A549 treated with CORT108297 at 1 μM for 4 hours (cell line): ENCODE measurements around the gene ZFYVE26. TPM values are rescaled to one million over a fixed set of nuclear protein-coding genes. Genes with fewer than 3 reads are reported as not detected.

Experiments
- total RNA-seq: library from RNA; stranded (reverse); fragments of 200-300 nt; extraction: Qiagen RNA extraction; gene quantifications from 5 replicates; pipeline ENCODE4 v1.2.3, GENCODE V29; 2022

The ZFYVE26 gene
- 5.4 to 6.3 TPM (median 5.7 TPM) in 5 replicates for total RNA-seq

DNA sequence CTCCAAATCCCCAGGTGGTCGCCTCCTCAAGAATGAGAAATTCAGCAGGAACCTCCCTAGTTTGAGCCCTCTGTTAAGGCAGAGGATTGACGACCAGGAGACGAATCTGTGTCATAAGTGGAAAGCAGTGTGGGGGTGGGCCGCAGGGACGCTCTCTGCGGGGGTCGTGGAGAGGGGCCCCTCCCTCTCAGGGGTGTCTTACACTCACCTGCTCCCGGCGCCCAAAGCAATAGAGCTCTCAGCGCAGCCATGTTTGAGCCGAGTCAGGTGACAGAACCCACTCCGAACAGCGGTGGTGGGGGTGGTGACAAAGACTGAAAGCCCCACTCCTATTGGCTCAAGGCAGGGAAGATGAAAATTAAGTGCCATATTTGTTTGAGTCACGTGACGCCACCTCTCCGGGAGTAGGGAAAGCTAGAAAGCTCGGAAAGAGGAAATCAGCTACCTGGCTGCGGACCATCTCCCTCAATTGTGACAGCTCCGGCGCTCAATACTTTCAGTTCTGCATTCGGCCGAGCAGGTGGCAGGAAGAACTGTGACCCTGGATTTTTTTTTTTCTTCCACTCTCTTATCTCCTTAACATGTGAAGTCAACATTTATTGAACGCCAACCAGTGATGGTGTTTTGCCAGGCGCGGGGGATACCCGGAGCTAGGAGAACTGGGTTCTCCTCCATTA is at the start of gene ZFYVE26:
Gene ZFYVE26 (minus strand): TSS at position 265 of the 677 bp plus-strand sequence. CDS start 627 bp downstream, outside the sequence.

DNA sequence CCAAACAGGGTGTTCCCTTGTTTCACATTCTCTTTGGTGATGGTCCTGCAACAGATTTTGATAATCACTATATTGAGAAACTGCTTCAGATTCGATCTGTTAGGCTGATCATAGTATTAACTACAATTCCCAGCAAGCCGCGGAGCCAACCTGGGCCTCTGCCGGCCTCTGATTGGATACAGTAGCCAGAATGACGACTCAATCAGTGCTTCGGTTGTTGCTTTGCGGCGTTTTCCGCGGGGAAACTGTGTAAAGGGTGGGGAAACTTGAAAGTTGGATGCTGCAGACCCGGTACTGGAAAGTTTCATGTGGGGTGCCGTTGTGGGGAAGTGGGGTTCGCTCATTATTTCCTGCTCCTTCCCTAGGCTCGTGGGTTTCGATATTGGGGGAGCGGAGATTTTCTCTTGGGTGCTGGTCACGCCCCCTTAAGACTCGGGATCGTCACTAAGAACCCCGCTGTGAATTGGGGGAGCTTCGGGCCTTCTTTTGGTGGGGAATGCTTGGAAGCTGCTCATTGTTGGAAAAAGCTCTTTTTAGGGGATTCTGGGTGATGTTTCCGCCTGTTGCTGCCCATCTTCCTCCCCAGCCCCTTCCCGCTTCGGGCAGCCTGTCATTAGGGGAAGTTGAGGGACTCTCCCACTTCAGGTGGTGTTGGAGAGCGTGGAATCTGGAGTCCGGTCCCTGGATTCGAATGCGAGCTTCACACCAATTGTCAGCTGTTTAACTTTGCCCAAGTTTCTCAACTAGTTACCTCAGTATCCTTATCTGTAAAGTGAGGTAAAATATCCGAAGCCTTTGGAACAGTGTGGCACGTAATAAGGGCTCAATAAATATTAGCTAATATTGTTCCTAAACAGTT is 3.4 kb upstream of the ZFYVE26 start, which contains the start of gene RAD51B:
Gene RAD51B (plus strand): TSS at position 217 of the 859 bp plus-strand sequence.

DNA sequence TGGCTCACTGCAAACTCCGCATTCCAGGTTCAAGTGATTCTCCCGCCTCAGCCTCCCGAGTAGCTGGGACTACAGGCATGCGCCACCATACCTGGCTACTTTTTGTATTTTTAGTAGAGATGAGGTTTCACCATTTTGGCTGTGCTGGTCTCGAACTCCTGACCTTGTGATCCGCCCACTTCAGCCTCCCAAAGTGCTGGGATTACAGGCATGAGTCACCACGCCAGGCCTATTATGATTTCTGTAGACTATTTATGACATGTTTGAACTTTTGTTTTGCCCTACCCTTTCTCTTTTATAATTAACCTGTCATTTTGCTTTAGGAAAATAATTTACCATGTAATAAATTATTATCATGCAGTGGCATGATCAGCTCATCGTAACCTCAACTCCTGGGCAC is 114.9 kb downstream of the ZFYVE26 start, which contains the start of gene RDH12:
Gene RDH12 (plus strand): TSS at position 395 of the 400 bp plus-strand sequence. CDS start 20,757 bp downstream, outside the sequence.

Other genes starting within 250 kb of the ZFYVE26 start
- 18.4 to 21.9 TPM (median 20.7 TPM) in 5 replicates for gene PIGH, start 216.3 kb downstream of the ZFYVE26 start, total RNA-seq
- 1.3 to 1.9 TPM (median 1.8 TPM) in 5 replicates for gene ARG2, start 196.7 kb downstream of the ZFYVE26 start, total RNA-seq
- 75.5 to 97.4 TPM (median 90.6 TPM) in 5 replicates for gene VTI1B, start 142.0 kb downstream of the ZFYVE26 start, total RNA-seq
- 60.2 to 63.0 TPM (median 60.9 TPM) in 5 replicates for gene RDH11, start 120.8 kb downstream of the ZFYVE26 start, total RNA-seq
- 0.03 to 0.09 TPM in 2 of 5 replicates, not detected in the others for gene RDH12, start 114.7 kb downstream of the ZFYVE26 start, total RNA-seq
- gene RAD51B, start 3.2 kb upstream of the ZFYVE26 start, total RNA-seq, result 4.1 to 7.5 TPM (median 4.4 TPM) in 5 replicates